K562 (cell line): ENCODE results near the gene YPEL2.

Experiments used
- CHD2 ChIP-seq: IDR thresholded peaks from 2 replicates; pipeline ENCODE4 v1.6.1; 2011; ENCODE audit warnings: low read depth, low read length
- ZNF143 ChIP-seq: sonication (generic); formaldehyde crosslinking; IDR thresholded peaks from 2 replicates; pipeline ENCODE4 v1.9.0; 2022; ENCODE audit warnings: mild to moderate bottlenecking, missing genetic modification reagents
- ZNF436 ChIP-seq: fragments of 250-450, 450-650 bp; sonication (Bioruptor Pico); formaldehyde crosslinking; IDR thresholded peaks from 2 replicates; pipeline ENCODE4 v1.7.0; 2020; ENCODE audit warnings: mild to moderate bottlenecking
- TF ChIP-seq, protein P1 (sequence below): fragments of 450-650 bp; IDR thresholded peaks from 2 replicates; pipeline ENCODE4 v1.6.1; 2017; ENCODE audit warnings: antibody characterized with exemption

GRCh38 chr17:59361386-59361785 lies 29.9 kb downstream of the YPEL2 start:
- TF ChIP-seq ZNF436 (CRISPR knock-in tag) (no peak), ZNF143 (CRISPR knock-in tag) (no peak), CHD2 (no peak)
- TF ChIP-seq, protein P1, sequence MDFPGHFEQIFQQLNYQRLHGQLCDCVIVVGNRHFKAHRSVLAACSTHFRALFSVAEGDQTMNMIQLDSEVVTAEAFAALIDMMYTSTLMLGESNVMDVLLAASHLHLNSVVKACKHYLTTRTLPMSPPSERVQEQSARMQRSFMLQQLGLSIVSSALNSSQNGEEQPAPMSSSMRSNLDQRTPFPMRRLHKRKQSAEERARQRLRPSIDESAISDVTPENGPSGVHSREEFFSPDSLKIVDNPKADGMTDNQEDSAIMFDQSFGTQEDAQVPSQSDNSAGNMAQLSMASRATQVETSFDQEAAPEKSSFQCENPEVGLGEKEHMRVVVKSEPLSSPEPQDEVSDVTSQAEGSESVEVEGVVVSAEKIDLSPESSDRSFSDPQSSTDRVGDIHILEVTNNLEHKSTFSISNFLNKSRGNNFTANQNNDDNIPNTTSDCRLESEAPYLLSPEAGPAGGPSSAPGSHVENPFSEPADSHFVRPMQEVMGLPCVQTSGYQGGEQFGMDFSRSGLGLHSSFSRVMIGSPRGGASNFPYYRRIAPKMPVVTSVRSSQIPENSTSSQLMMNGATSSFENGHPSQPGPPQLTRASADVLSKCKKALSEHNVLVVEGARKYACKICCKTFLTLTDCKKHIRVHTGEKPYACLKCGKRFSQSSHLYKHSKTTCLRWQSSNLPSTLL, result no peak
